Suprapubic skin (tissue), 4 donors: ENCODE data around the gene KLF9. TPM values are rescaled to one million over a fixed set of nuclear protein-coding genes. Genes with fewer than 3 reads are reported as not detected.
A peak's percentile ranks its signal among the peaks of the same experiment; 100 is the strongest.

Source experiments
- DNase-seq, 2 donors: peaks; one replicate each; pipeline ENCODE4 v3.0.0-alpha.2; 2019; ENCODE audit warnings: low spot score in 2 of 2
- H3K27ac ChIP-seq: fragments of 200-600 bp; sonication (generic); one replicate; pipeline ENCODE4 v1.5.1; 2019
- H3K27me3 ChIP-seq: fragments of 200-600 bp; sonication (generic); one replicate; pipeline ENCODE4 v1.5.1; 2019
- H3K36me3 ChIP-seq: fragments of 200-600 bp; sonication (generic); one replicate; pipeline ENCODE4 v1.5.1; 2019
- H3K4me1 ChIP-seq: fragments of 200-600 bp; sonication (generic); one replicate; pipeline ENCODE4 v1.5.1; 2019
- H3K4me3 ChIP-seq: fragments of 200-600 bp; sonication (generic); one replicate; pipeline ENCODE4 v1.5.1; 2019; ENCODE audit warnings: mild to moderate bottlenecking
- H3K9me3 ChIP-seq: fragments of 200-600 bp; sonication (generic); one replicate; pipeline ENCODE4 v1.5.1; 2019
- EP300 ChIP-seq: sonication (generic); formaldehyde crosslinking; IDR thresholded peaks from one replicate; pipeline ENCODE4 v1.6.1; 2017; ENCODE audit warnings: antibody characterized with exemption
- POLR2A ChIP-seq, 2 donors: fragments of 450-650 bp; IDR thresholded peaks; one replicate each; pipeline ENCODE4 v1.6.1; 2017; ENCODE audit warnings: antibody characterized with exemption in 2 of 2, mild to moderate bottlenecking in 2 of 2, moderate library complexity in 2 of 2
- POLR2AphosphoS5 ChIP-seq, 3 donors: sonication (generic); formaldehyde crosslinking; IDR thresholded peaks; one replicate each; pipeline ENCODE4 v1.6.1; 2017; ENCODE audit warnings: antibody characterized with exemption in 3 of 3
- WGBS: methylation state at CpG from one replicate; pipeline ENCODE4 v1.1.5; 2018; 5-methylcytosine and 5-hydroxymethylcytosine counted together
- total RNA-seq, 4 donors: library from RNA; depleted of rRNA; stranded (reverse); fragments of >200 nt; gene quantifications; one replicate each; pipeline ENCODE4 v1.1.0, GENCODE V29; 2016
- TF ChIP-seq, protein P1 (sequence below), 2 donors: fragments of 200-600 bp in 1 of 2; fragments of 450-650 bp in 1 of 2; sonication (generic) in 1 of 2; IDR thresholded peaks; one replicate each; pipeline ENCODE4 v1.5.1; 2016 to 2019; ENCODE audit warnings: antibody characterized with exemption in 2 of 2, mild to moderate bottlenecking in 1 of 2, moderate library complexity in 1 of 2

The KLF9 gene
- 100 to 1,000 TPM in 3 of 4 donors, 10 to 100 TPM in 1; 90.0 to 118 (median 109) TPM for total RNA-seq

GRCh38 chr9:70413799-70414775, at the start of gene KLF9:
TSS of gene KLF9 (minus strand) at chr9:70414657. CDS start at chr9:70413363, 1,294 bp downstream.
- WGBS: 2% methylated on average over 25 of the region's 48 CpGs
- peak within 1 kb of the TSS; percentile 100 for H3K27ac ChIP-seq
- no peaks in the 10 kb centered on the region for H3K36me3 ChIP-seq
- no peaks in the 10 kb centered on the region for H3K9me3 ChIP-seq
- H3K4me1 ChIP-seq: peaks cover 53% of the 10 kb centered on the region
- TF ChIP-seq POLR2A (IDR thresholded peaks at IDR 0.05) (peak; percentile 66 to 95), EP300 (peak; percentile 75), POLR2AphosphoS5 (IDR thresholded peaks at IDR 0.05) (peak; percentile 82 to 95 (median 93))
- TF ChIP-seq, protein P1, sequence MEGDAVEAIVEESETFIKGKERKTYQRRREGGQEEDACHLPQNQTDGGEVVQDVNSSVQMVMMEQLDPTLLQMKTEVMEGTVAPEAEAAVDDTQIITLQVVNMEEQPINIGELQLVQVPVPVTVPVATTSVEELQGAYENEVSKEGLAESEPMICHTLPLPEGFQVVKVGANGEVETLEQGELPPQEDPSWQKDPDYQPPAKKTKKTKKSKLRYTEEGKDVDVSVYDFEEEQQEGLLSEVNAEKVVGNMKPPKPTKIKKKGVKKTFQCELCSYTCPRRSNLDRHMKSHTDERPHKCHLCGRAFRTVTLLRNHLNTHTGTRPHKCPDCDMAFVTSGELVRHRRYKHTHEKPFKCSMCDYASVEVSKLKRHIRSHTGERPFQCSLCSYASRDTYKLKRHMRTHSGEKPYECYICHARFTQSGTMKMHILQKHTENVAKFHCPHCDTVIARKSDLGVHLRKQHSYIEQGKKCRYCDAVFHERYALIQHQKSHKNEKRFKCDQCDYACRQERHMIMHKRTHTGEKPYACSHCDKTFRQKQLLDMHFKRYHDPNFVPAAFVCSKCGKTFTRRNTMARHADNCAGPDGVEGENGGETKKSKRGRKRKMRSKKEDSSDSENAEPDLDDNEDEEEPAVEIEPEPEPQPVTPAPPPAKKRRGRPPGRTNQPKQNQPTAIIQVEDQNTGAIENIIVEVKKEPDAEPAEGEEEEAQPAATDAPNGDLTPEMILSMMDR (IDR thresholded peaks at IDR 0.05): no peak
- peak within 1 kb of the TSS; percentile 98 for H3K4me3 ChIP-seq
- H3K27me3 ChIP-seq: no peaks in the 10 kb centered on the region
- DNase-seq: peak; percentile 98

DNA sequence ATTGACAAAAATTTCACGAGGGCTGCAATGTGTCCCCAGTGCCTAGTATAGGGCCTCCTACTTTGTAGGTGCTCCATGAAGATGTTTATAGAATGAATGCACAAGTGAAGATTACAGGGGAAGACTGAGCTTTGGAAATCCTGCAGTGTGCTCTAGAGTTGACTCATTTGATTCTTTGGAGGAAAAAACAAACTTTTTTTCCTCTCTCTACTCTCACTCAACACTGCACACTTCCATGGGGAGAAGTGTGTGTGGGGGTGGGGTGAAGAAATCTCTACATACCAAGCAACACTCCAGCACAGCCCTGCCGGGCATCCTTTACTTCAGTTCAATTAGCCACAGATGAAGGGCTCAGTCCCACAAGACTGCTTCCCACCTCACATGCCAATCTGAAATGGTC, 49.4 kb upstream of the KLF9 start:
- TF ChIP-seq EP300 (no peak), POLR2AphosphoS5 (IDR thresholded peaks at IDR 0.05) (no peak), POLR2A (IDR thresholded peaks at IDR 0.05) (no peak)
- TF ChIP-seq, protein P1 (IDR thresholded peaks at IDR 0.05): no peak
- H3K27ac ChIP-seq: no peak overlapping the region
- H3K27me3 ChIP-seq: no peaks in the 10 kb centered on the region
- WGBS: 86% methylated on average over 2 of the region's 2 CpGs
- no peak overlapping the region for H3K4me3 ChIP-seq
- DNase-seq: no peak
- no peaks in the 10 kb centered on the region for H3K9me3 ChIP-seq
- peaks cover 8% of the 10 kb centered on the region for H3K4me1 ChIP-seq
- H3K36me3 ChIP-seq: no peaks in the 10 kb centered on the region

- Histone ChIP-seq H3K4me1 (peaks cover 4% of the 10 kb centered on the region), H3K36me3 (no peaks in the 10 kb centered on the region), H3K4me3 (no peak overlapping the region), H3K9me3 (no peaks in the 10 kb centered on the region), H3K27me3 (no peaks in the 10 kb centered on the region), H3K27ac (no peak overlapping the region)
- no peak for DNase-seq
- TF ChIP-seq, protein P1 (IDR thresholded peaks at IDR 0.05): no peak
- TF ChIP-seq POLR2AphosphoS5 (IDR thresholded peaks at IDR 0.05): no peak
- TF ChIP-seq POLR2A (IDR thresholded peaks at IDR 0.05): no peak
- TF ChIP-seq EP300: no peak
Measured at GRCh38 chr9:70462300-70462699, 47.8 kb upstream of the KLF9 start.

GRCh38 chr9:70457235-70457634, 42.8 kb upstream of the KLF9 start:
- Histone ChIP-seq H3K27ac (no peak overlapping the region), H3K27me3 (no peaks in the 10 kb centered on the region), H3K4me3 (no peak overlapping the region), H3K9me3 (no peaks in the 10 kb centered on the region), H3K36me3 (no peaks in the 10 kb centered on the region), H3K4me1 (peaks cover 4% of the 10 kb centered on the region)
- no peak for DNase-seq
- TF ChIP-seq POLR2A (IDR thresholded peaks at IDR 0.05): no peak
- TF ChIP-seq, protein P1 (IDR thresholded peaks at IDR 0.05): no peak
- TF ChIP-seq EP300: no peak
- no peak for TF ChIP-seq POLR2AphosphoS5 (IDR thresholded peaks at IDR 0.05)

GRCh38 chr9:70455993-70456704, 41.7 kb upstream of the KLF9 start:
- Histone ChIP-seq H3K4me1 (peaks cover 4% of the 10 kb centered on the region), H3K27ac (no peak overlapping the region), H3K9me3 (no peaks in the 10 kb centered on the region), H3K36me3 (no peaks in the 10 kb centered on the region), H3K4me3 (no peak overlapping the region), H3K27me3 (no peaks in the 10 kb centered on the region)
- TF ChIP-seq EP300 (no peak), POLR2AphosphoS5 (IDR thresholded peaks at IDR 0.05) (no peak), POLR2A (IDR thresholded peaks at IDR 0.05) (no peak)
- TF ChIP-seq, protein P1 (IDR thresholded peaks at IDR 0.05): no peak
- DNase-seq: no peak
- 73% methylated on average over 7 of the region's 7 CpGs for WGBS
